ENCODE measurements around the gene DHTKD1. TPM values are rescaled to one million over a fixed set of nuclear protein-coding genes. Genes with fewer than 3 reads are reported as not detected.

Gene DHTKD1
- total and polyA plus RNA-seq, 9 donors, result 10.3 to 33.2 (median 26.4) TPM

GRCh38 chr10:12045596-12045995 lies 23.2 kb upstream of the DHTKD1 start:
- Histone ChIP-seq H3K4me1 (ENCODE audit: insufficient read depth) (no peaks in the 10 kb centered on the region), H3K4me3 (no peak overlapping the region), H3K27ac (no peak overlapping the region), H3K36me3 (no peaks in the 10 kb centered on the region), H3K27me3 (no peaks in the 10 kb centered on the region), H3K9me3 (no peaks in the 10 kb centered on the region)
- WGBS, 3 donors, result 67 to 70% (median 67%) methylated on average over 5 of the region's 5 CpGs
- intact Hi-C loops (cut with DNase I), result no loop called here
- no peak for TF ChIP-seq POLR2A (IDR thresholded peaks at IDR 0.05)
- TF ChIP-seq CTCF (IDR thresholded peaks at IDR 0.05), result no peak
- no peak for TF ChIP-seq EP300 (IDR thresholded peaks at IDR 0.05)
- DNase-seq, result no peak

GRCh38 chr10:12048547-12048946 lies 20.2 kb upstream of the DHTKD1 start:
- no peaks in the 10 kb centered on the region for H3K4me1 ChIP-seq (ENCODE audit: insufficient read depth)
- H3K36me3 ChIP-seq, result no peaks in the 10 kb centered on the region
- H3K4me3 ChIP-seq, result no peak overlapping the region
- H3K9me3 ChIP-seq, result no peaks in the 10 kb centered on the region
- TF ChIP-seq EP300 (IDR thresholded peaks at IDR 0.05), result no peak
- TF ChIP-seq POLR2A (IDR thresholded peaks at IDR 0.05), result no peak
- TF ChIP-seq CTCF (IDR thresholded peaks at IDR 0.05), result no peak
- H3K27me3 ChIP-seq, result no peaks in the 10 kb centered on the region
- WGBS, 3 donors, result 75 to 83% (median 81%) methylated on average over 8 of the region's 8 CpGs
- no peak overlapping the region for H3K27ac ChIP-seq
- intact Hi-C loops (cut with DNase I), result no loop called here
- DNase-seq, result no peak

GRCh38 chr10:12050528-12050927 lies 18.2 kb upstream of the DHTKD1 start:
- no peaks in the 10 kb centered on the region for H3K4me1 ChIP-seq (ENCODE audit: insufficient read depth)
- no peak for TF ChIP-seq EP300 (IDR thresholded peaks at IDR 0.05)
- TF ChIP-seq CTCF (IDR thresholded peaks at IDR 0.05), result no peak
- TF ChIP-seq POLR2A (IDR thresholded peaks at IDR 0.05), result no peak
- intact Hi-C loops (cut with DNase I), result no loop called here
- no peak for DNase-seq
- H3K9me3 ChIP-seq, result no peaks in the 10 kb centered on the region
- no peak overlapping the region for H3K4me3 ChIP-seq
- no peaks in the 10 kb centered on the region for H3K36me3 ChIP-seq
- no peak overlapping the region for H3K27ac ChIP-seq
- no peaks in the 10 kb centered on the region for H3K27me3 ChIP-seq

- TF ChIP-seq CTCF (IDR thresholded peaks at IDR 0.05), result no peak
- no peak for TF ChIP-seq EP300 (IDR thresholded peaks at IDR 0.05)
- TF ChIP-seq POLR2A (IDR thresholded peaks at IDR 0.05), result no peak
- Histone ChIP-seq H3K27ac (no peak overlapping the region), H3K27me3 (no peaks in the 10 kb centered on the region), H3K9me3 (no peaks in the 10 kb centered on the region), H3K4me1 (ENCODE audit: insufficient read depth) (no peaks in the 10 kb centered on the region), H3K4me3 (no peak overlapping the region), H3K36me3 (no peaks in the 10 kb centered on the region)
- DNase-seq, result no peak
- WGBS, 3 donors, result 70 to 72% (median 71%) methylated on average over 4 of the region's 4 CpGs
- intact Hi-C loops (cut with DNase I), result no loop called here
Observed at GRCh38 chr10:12051241-12051640, 17.5 kb upstream of the DHTKD1 start.

GRCh38 chr10:12055732-12056131 lies 13.0 kb upstream of the DHTKD1 start:
- DNase-seq, result no peak
- H3K9me3 ChIP-seq, result no peaks in the 10 kb centered on the region
- no peaks in the 10 kb centered on the region for H3K36me3 ChIP-seq
- H3K27me3 ChIP-seq, result no peaks in the 10 kb centered on the region
- WGBS, 3 donors, result 76 to 94% (median 85%) methylated on average over 5 of the region's 5 CpGs
- H3K4me3 ChIP-seq, result no peak overlapping the region
- TF ChIP-seq EP300 (IDR thresholded peaks at IDR 0.05) (no peak), CTCF (IDR thresholded peaks at IDR 0.05) (no peak)
- H3K4me1 ChIP-seq (ENCODE audit: insufficient read depth), result no peaks in the 10 kb centered on the region
- intact Hi-C loops (cut with DNase I), result no loop called here
- H3K27ac ChIP-seq, result no peak overlapping the region

Measured in ovary (tissue), 9 donors.